Neuronal stem cell (in vitro differentiated cells): Measurements from ENCODE around the gene ANK3.

Source experiments
- DNase-seq: peaks from one replicate; pipeline ENCODE4 v3.0.0-alpha.2; 2013; ENCODE audit warnings: low spot score
- H2AFZ ChIP-seq: one replicate; pipeline ENCODE4 v1.6.1; 2013; ENCODE audit warnings: mild to moderate bottlenecking, low read length, inconsistent platforms
- H2AK5ac ChIP-seq: 2 replicates; pipeline ENCODE4 v1.6.1; 2013; ENCODE audit warnings: low read depth, mild to moderate bottlenecking, inconsistent platforms, low read length, moderate library complexity, mixed read lengths
- H2BK120ac ChIP-seq: 2 replicates; pipeline ENCODE4 v1.6.1; 2013; ENCODE audit warnings: low read depth, mild to moderate bottlenecking, inconsistent platforms, low read length, moderate library complexity, mixed read lengths
- H2BK12ac ChIP-seq: one replicate; pipeline ENCODE4 v1.6.1; 2013; ENCODE audit warnings: low read length, inconsistent platforms
- H2BK15ac ChIP-seq: 2 replicates; pipeline ENCODE4 v1.6.1; 2013; ENCODE audit warnings: mild to moderate bottlenecking, low read length, inconsistent platforms, mixed read lengths
- H2BK5ac ChIP-seq: one replicate; pipeline ENCODE4 v1.6.1; 2013; ENCODE audit warnings: inconsistent platforms, mild to moderate bottlenecking, low read length, moderate library complexity
- H3K14ac ChIP-seq: one replicate; pipeline ENCODE4 v1.6.1; 2013; ENCODE audit warnings: low read length, inconsistent platforms
- H3K18ac ChIP-seq: 2 replicates; pipeline ENCODE4 v1.6.1; 2013; ENCODE audit warnings: low read length, inconsistent platforms
- H3K23ac ChIP-seq: 2 replicates; pipeline ENCODE4 v1.6.1; 2013; ENCODE audit warnings: low read depth, mild to moderate bottlenecking, mixed read lengths, low read length, inconsistent platforms; ENCODE audit not compliant: poor library complexity
- H3K27ac ChIP-seq: replicated peaks from 3 replicates; pipeline ENCODE4 v1.5.1; 2013; ENCODE audit warnings: low read length, inconsistent platforms
- H3K27me3 ChIP-seq, 3 experiments: 2 replicates each; pipeline ENCODE4 v1.6.1; 2013; ENCODE audit warnings: low read length in 3 of 3, mild to moderate bottlenecking in 2 of 3, inconsistent platforms in 1 of 3, low read depth in 1 of 3, mixed read lengths in 1 of 3, moderate library complexity in 1 of 3; ENCODE audit not compliant: control insufficient read depth in 3 of 3, insufficient read depth in 3 of 3
- H3K36me3 ChIP-seq, 2 donors: replicated peaks in 1 of 2; 2 replicates each; pipeline ENCODE4 v1.6.1; 2013; ENCODE audit warnings: low read length in 2 of 2; ENCODE audit not compliant: control insufficient read depth in 2 of 2, insufficient read depth in 2 of 2
- H3K4ac ChIP-seq: 2 replicates; pipeline ENCODE4 v1.6.1; 2013; ENCODE audit warnings: inconsistent platforms, mild to moderate bottlenecking, low read length, moderate library complexity
- H3K4me1 ChIP-seq, 2 donors: 1 replicate in 1 of 2; 2 replicates in 1 of 2; pipeline ENCODE4 v1.6.1; 2013; ENCODE audit warnings: low read length in 2 of 2, low read depth in 1 of 2; ENCODE audit not compliant: control insufficient read depth in 2 of 2, insufficient read depth in 1 of 2
- H3K4me2 ChIP-seq: one replicate; pipeline ENCODE4 v1.6.1; 2013; ENCODE audit warnings: mild to moderate bottlenecking, low read length, inconsistent platforms; ENCODE audit not compliant: insufficient read depth, poor library complexity, severe bottlenecking
- H3K4me3 ChIP-seq, 2 donors: 2 replicates each; pipeline ENCODE4 v1.5.1; 2013; ENCODE audit warnings: low read length in 2 of 2, mild to moderate bottlenecking in 2 of 2, inconsistent platforms in 1 of 2, moderate library complexity in 1 of 2
- H3K79me1 ChIP-seq: one replicate; pipeline ENCODE4 v1.6.1; 2013; ENCODE audit warnings: low read depth, mild to moderate bottlenecking, inconsistent platforms, low read length, moderate library complexity
- H3K9ac ChIP-seq: one replicate; pipeline ENCODE4 v1.6.1; 2013; ENCODE audit warnings: mild to moderate bottlenecking, low read depth, low read length, inconsistent platforms; ENCODE audit not compliant: poor library complexity
- H3K9me3 ChIP-seq, 2 donors: replicated peaks in 1 of 2; 2 replicates each; pipeline versions ENCODE3 to v1.6.1; 2013; ENCODE audit warnings: low read length in 2 of 2, mild to moderate bottlenecking in 2 of 2, inconsistent platforms in 1 of 2, low read depth in 1 of 2, mixed read lengths in 1 of 2, moderate library complexity in 1 of 2; ENCODE audit not compliant: control insufficient read depth in 2 of 2, insufficient read depth in 1 of 2
- H4K8ac ChIP-seq: one replicate; pipeline ENCODE4 v1.6.1; 2013; ENCODE audit warnings: low read depth, mild to moderate bottlenecking, inconsistent platforms, low read length, moderate library complexity
- H4K91ac ChIP-seq: one replicate; pipeline ENCODE4 v1.6.1; 2013; ENCODE audit warnings: low read length, low read depth, mild to moderate bottlenecking, inconsistent platforms; ENCODE audit not compliant: poor library complexity
- WGBS, 2 donors: extraction: QIAGEN DNeasy Blood & Tissue Kit; methylation state at CpG; one replicate each; pipeline ENCODE4 v1.1.7; 2013; ENCODE audit warnings: missing lambda C conversion rate in 2 of 2, mixed read lengths in 1 of 2; ENCODE audit not compliant: insufficient read length in 2 of 2, insufficient replicate concordance in 1 of 2; ENCODE audit errors: extremely low coverage in 2 of 2; 5-methylcytosine and 5-hydroxymethylcytosine counted together

The ANK3 gene

DNA sequence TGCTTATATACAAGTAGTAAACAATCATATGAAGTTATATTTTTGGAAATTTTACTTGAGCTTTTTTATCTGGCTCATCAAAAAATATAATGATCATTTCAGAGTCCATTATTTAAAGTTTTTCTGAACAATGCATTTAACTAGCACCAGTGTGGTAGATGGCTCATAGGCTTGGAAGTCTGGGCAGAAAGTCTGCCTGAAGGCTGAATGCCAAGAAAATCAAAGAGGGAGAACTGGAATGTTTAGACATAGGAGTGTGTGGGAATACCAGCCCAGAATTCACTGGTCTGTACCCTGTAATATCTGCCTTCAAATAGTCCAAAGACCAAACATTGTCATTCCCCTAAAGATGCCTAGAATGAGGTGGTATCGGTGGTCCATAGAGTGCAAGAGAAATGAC, 40.3 kb upstream of the ANK3 start:
- H3K4me2 ChIP-seq, result no peak overlapping the region

GRCh38 chr10:60429084-60429849, 39.6 kb upstream of the ANK3 start:
- H2AK5ac ChIP-seq, result no peak overlapping the region
- H2AFZ ChIP-seq, result peak overlapping the region; percentile 49
- H3K23ac ChIP-seq, result no peak overlapping the region
- no peak overlapping the region for H2BK15ac ChIP-seq
- no peak overlapping the region for H3K4me2 ChIP-seq
- no peak overlapping the region for H2BK5ac ChIP-seq
- no peak overlapping the region for H4K91ac ChIP-seq
- DNase-seq, result no peak
- H3K9me3 ChIP-seq, result peaks cover 0 to 10% of the 10 kb centered on the region in 2 donors
- peaks cover 0 to 12% of the 10 kb centered on the region in 2 donors for H3K4me1 ChIP-seq
- no peak overlapping the region for H4K8ac ChIP-seq
- H3K14ac ChIP-seq, result no peak overlapping the region
- H3K79me1 ChIP-seq, result no peaks in the 10 kb centered on the region
- H3K4me3 ChIP-seq, result no peak overlapping the region
- no peak overlapping the region for H3K9ac ChIP-seq
- no peak overlapping the region for H3K4ac ChIP-seq
- no CpG with 5 or more reads among the region's 2 CpGs for WGBS, 2 donors
- no peaks in the 10 kb centered on the region for H3K36me3 ChIP-seq
- no peak overlapping the region for H3K18ac ChIP-seq
- H3K27ac ChIP-seq, result no peak overlapping the region
- no peaks in the 10 kb centered on the region for H3K27me3 ChIP-seq
- no peak overlapping the region for H2BK120ac ChIP-seq
- no peak overlapping the region for H2BK12ac ChIP-seq

More for the DNA sequence above, 40.3 kb upstream of the ANK3 start:
- no peak overlapping the region for H3K23ac ChIP-seq
- no peak overlapping the region for H2AK5ac ChIP-seq
- no peak overlapping the region for H2BK120ac ChIP-seq
- no peak overlapping the region for H3K27ac ChIP-seq
- no peak overlapping the region for H2BK15ac ChIP-seq
- H3K36me3 ChIP-seq, result no peaks in the 10 kb centered on the region
- no peak overlapping the region for H3K14ac ChIP-seq
- H3K4ac ChIP-seq, result no peak overlapping the region
- no peak for DNase-seq
- H3K18ac ChIP-seq, result no peak overlapping the region
- no CpG with 5 or more reads among the region's 1 CpG for WGBS, 2 donors
- no peak overlapping the region for H2AFZ ChIP-seq
- H4K91ac ChIP-seq, result no peak overlapping the region
- no peak overlapping the region for H3K9ac ChIP-seq
- no peak overlapping the region for H4K8ac ChIP-seq
- peaks cover 0 to 10% of the 10 kb centered on the region in 2 donors for H3K9me3 ChIP-seq
- no peak overlapping the region for H3K4me3 ChIP-seq
- H3K27me3 ChIP-seq, result no peaks in the 10 kb centered on the region
- no peak overlapping the region for H2BK5ac ChIP-seq
- no peak overlapping the region for H2BK12ac ChIP-seq
- H3K79me1 ChIP-seq, result no peaks in the 10 kb centered on the region
- H3K4me1 ChIP-seq, result peaks cover 0 to 12% of the 10 kb centered on the region in 2 donors

DNA sequence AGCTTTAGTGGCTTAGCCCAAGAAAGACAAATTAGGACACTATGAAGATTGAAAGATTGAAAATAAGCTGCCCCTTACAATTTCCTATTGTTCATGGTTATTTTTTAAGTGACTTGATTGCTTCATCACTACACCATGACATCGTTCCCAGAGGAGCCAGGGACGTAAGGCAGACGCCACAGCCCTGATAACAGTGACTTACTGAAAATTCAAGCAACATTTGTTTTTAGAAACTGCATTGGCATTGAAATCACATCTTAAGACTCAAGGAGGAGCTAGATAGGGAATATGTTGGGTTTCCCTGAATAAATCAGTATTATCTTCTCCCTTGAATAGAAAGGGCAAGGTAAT, 38.7 kb upstream of the ANK3 start:
- H3K9ac ChIP-seq, result no peak overlapping the region
- peaks cover 0 to 12% of the 10 kb centered on the region in 2 donors for H3K4me1 ChIP-seq
- H3K14ac ChIP-seq, result no peak overlapping the region
- no peak overlapping the region for H4K91ac ChIP-seq
- no peak overlapping the region for H2BK120ac ChIP-seq
- peaks cover 0 to 10% of the 10 kb centered on the region in 2 donors for H3K9me3 ChIP-seq
- no peak overlapping the region for H3K4me2 ChIP-seq
- H3K79me1 ChIP-seq, result no peaks in the 10 kb centered on the region
- no peak overlapping the region for H3K27ac ChIP-seq
- H3K36me3 ChIP-seq, result no peaks in the 10 kb centered on the region
- H2BK12ac ChIP-seq, result no peak overlapping the region
- no peak overlapping the region for H4K8ac ChIP-seq
- no CpG with 5 or more reads among the region's 3 CpGs for WGBS, 2 donors
- no peak overlapping the region for H2AK5ac ChIP-seq
- H2AFZ ChIP-seq, result peak overlapping the region; percentile 19
- no peak overlapping the region for H2BK15ac ChIP-seq
- H3K4ac ChIP-seq, result no peak overlapping the region
- no peak overlapping the region for H3K18ac ChIP-seq
- no peak overlapping the region for H3K23ac ChIP-seq
- H3K4me3 ChIP-seq, result no peak overlapping the region
- H3K27me3 ChIP-seq, result no peaks in the 10 kb centered on the region
- H2BK5ac ChIP-seq, result no peak overlapping the region
- DNase-seq, result no peak

DNA sequence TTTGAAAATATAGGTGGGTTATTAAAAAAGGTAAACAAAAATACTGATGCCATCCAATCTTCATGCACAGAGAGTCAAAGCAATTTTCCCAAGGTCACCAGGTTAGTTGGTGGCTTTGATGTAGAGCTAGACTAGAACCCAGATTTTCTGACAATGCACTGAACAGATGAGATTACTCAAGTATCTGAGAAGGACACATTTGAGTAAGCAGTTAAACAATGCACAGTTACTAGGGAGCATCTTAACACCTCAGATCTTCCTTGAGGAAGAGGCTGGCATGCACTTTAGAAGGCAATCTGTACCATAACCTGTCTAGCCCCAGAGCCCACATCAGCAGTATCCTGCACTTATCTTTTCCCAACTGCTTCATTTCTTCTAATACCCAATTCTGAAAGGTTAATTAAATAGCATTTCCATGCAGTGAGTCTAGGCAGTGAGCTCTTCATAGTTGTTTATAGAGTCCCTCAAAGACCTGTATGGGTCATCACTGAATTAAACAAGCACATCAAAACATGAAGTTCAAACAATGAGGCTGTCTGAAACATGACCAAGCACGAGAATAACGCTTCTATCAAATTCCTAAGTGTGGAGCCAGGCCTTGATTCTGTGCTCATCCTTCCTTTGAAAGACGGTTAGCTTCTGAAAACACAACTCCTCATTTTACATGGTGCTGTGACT, 38.2 kb upstream of the ANK3 start:
- no peak overlapping the region for H3K4me3 ChIP-seq
- H3K4me2 ChIP-seq, result no peak overlapping the region
- no CpG with 5 or more reads among the region's 3 CpGs for WGBS, 2 donors
- peak overlapping the region; percentile 19 for H2AFZ ChIP-seq
- no peaks in the 10 kb centered on the region for H3K36me3 ChIP-seq
- peaks cover 0 to 10% of the 10 kb centered on the region in 2 donors for H3K9me3 ChIP-seq
- no peak overlapping the region for H2BK12ac ChIP-seq
- H3K4ac ChIP-seq, result no peak overlapping the region
- no peak for DNase-seq
- H3K14ac ChIP-seq, result no peak overlapping the region
- no peak overlapping the region for H3K27ac ChIP-seq
- H3K79me1 ChIP-seq, result no peaks in the 10 kb centered on the region
- peaks cover 0 to 12% of the 10 kb centered on the region in 2 donors for H3K4me1 ChIP-seq
- H2BK5ac ChIP-seq, result no peak overlapping the region
- H2BK120ac ChIP-seq, result no peak overlapping the region
- no peak overlapping the region for H2BK15ac ChIP-seq
- H4K91ac ChIP-seq, result no peak overlapping the region
- H3K18ac ChIP-seq, result no peak overlapping the region
- no peaks in the 10 kb centered on the region for H3K27me3 ChIP-seq
- no peak overlapping the region for H2AK5ac ChIP-seq
- no peak overlapping the region for H3K23ac ChIP-seq
- H4K8ac ChIP-seq, result no peak overlapping the region
- H3K9ac ChIP-seq, result no peak overlapping the region
